Articular chondrocyte of knee joint (primary cell): ENCODE results near the gene KCNK3. TPM values are rescaled to one million over a fixed set of nuclear protein-coding genes. Genes with fewer than 3 reads are reported as not detected.

ENCODE experiments used
- small RNA-seq: library from RNA; depleted of rRNA; stranded (forward); fragments of <200 nt; gene quantifications from one replicate; pipeline ENCODE3, GENCODE V24; 2012
- total RNA-seq: library from RNA; depleted of rRNA; stranded (reverse); fragments of >200 nt; gene quantifications from 2 replicates; pipeline ENCODE4 v1.2.3, GENCODE V29; 2012

The KCNK3 gene
- under 0.01 and 0.11 TPM in 2 replicates for total RNA-seq

GRCh38 chr2:26692279-26692896, at the start of gene KCNK3:
TSS of gene KCNK3 (plus strand) at chr2:26692722. CDS start at chr2:26692876, 154 bp downstream.

GRCh38 chr2:26764078-26764887, 71.8 kb downstream of the KCNK3 start, which contains the start of gene SLC35F6:
TSS of gene SLC35F6 (plus strand) at chr2:26764284. CDS start at chr2:26764350, 66 bp downstream.

Small RNA genes within 50 kb of the gene (small RNA-seq; reads per million reads assigned to genes)
- gene AC015977.1: not detected

Other genes starting within 250 kb of the KCNK3 start
- 0.13 and 0.22 TPM in 2 replicates for gene OTOF, start 214.6 kb upstream of the KCNK3 start, total RNA-seq
- gene CIB4, start 51.4 kb upstream of the KCNK3 start, total RNA-seq: not detected in 2 replicates
- gene SLC35F6, start 71.6 kb downstream of the KCNK3 start, total RNA-seq: 59.8 and 84.5 TPM in 2 replicates
- 5.2 and 7.2 TPM in 2 replicates for gene CENPA, start 93.3 kb downstream of the KCNK3 start, total RNA-seq
- gene DPYSL5, start 155.4 kb downstream of the KCNK3 start, total RNA-seq: not detected in 2 replicates